ENCODE data around the gene SUPT5H. TPM values are rescaled to one million over a fixed set of nuclear protein-coding genes. Genes with fewer than 3 reads are reported as not detected.

SUPT5H gene
- total and polyA plus RNA-seq, 2 of the 8 experiments (the other 6 are each of a cell fraction or from before 2014, with no cell fraction given) = 77.8 to 111 TPM

- Histone ChIP-seq H2AK5ac (ENCODE audit: low read depth, low read length) (no peak overlapping the region), H3K14ac (ENCODE audit: insufficient read length) (no peak overlapping the region)
- no peak for TF ChIP-seq SIX5 (IDR thresholded peaks at IDR 0.05; ENCODE audit: low read depth, low read length)
- no peak for TF ChIP-seq ZNF274 (IDR thresholded peaks at IDR 0.05; ENCODE audit: borderline replicate concordance, extremely low read depth, low read length)
- TF ChIP-seq, protein P1, sequence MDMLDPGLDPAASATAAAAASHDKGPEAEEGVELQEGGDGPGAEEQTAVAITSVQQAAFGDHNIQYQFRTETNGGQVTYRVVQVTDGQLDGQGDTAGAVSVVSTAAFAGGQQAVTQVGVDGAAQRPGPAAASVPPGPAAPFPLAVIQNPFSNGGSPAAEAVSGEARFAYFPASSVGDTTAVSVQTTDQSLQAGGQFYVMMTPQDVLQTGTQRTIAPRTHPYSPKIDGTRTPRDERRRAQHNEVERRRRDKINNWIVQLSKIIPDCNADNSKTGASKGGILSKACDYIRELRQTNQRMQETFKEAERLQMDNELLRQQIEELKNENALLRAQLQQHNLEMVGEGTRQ (IDR thresholded peaks at IDR 0.05; ENCODE audit: low read length) = no peak
- TF ChIP-seq ATF2 (IDR thresholded peaks at IDR 0.05; ENCODE audit: low read length) = no peak
- no peak for TF ChIP-seq RNF2 (IDR thresholded peaks at IDR 0.05; ENCODE audit: borderline replicate concordance, low read depth, low read length, missing control alignments, poor library complexity, severe bottlenecking)
- no peak for TF ChIP-seq CBX5 (IDR thresholded peaks at IDR 0.05; ENCODE audit: low read depth, low read length)
- no peak for TF ChIP-seq CBX8 (IDR thresholded peaks at IDR 0.05; ENCODE audit: borderline replicate concordance, low read depth, low read length)
- TF ChIP-seq KDM1A (IDR thresholded peaks at IDR 0.05; ENCODE audit: borderline replicate concordance, low read length) = no peak
Observed at GRCh38 chr19:39471756-39472536, 26.6 kb downstream of the SUPT5H start.

More at GRCh38 chr19:39471756-39472536, 26.6 kb downstream of the SUPT5H start:
- H3K79me2 ChIP-seq (ENCODE audit: control insufficient read depth in 1 of 2, insufficient read depth in 2 of 2, low read length in 2 of 2) = no peaks in the 10 kb centered on the region
- H2AFZ ChIP-seq (ENCODE audit: low read length) = no peak overlapping the region
- H3K23ac ChIP-seq (ENCODE audit: insufficient read length) = no peak overlapping the region
- no peak overlapping the region for H3K9ac ChIP-seq (replicated peaks in 1 of 4; ENCODE audit: extremely low read depth in 1 of 4, low read depth in 3 of 4, low read length in 3 of 4)
- H3K27me3 ChIP-seq (replicated peaks in 1 of 4; ENCODE audit: control insufficient read depth in 3 of 4, extremely low read depth in 1 of 4, insufficient read depth in 3 of 4, low read length in 3 of 4) = no peaks in the 10 kb centered on the region
- no peak overlapping the region for H3K4ac ChIP-seq (replicated peaks; ENCODE audit: insufficient read length, low read depth, low read length)
- H2BK15ac ChIP-seq (ENCODE audit: low read length) = no peak overlapping the region
- no peak overlapping the region for H3K27ac ChIP-seq (ENCODE audit: low read depth, low read length)
- peaks cover 43 to 69% (median 64%) of the 10 kb centered on the region in 4 experiments for H3K36me3 ChIP-seq (ENCODE audit: control insufficient read depth in 2 of 4, insufficient read depth in 4 of 4, low read length in 3 of 4)
- no peaks in the 10 kb centered on the region; the same call in 1 of the 2 replicates for H3K23me2 ChIP-seq (ENCODE audit: low read depth, low read length)
- H2BK20ac ChIP-seq (ENCODE audit: low read length) = no peak overlapping the region
- no peak overlapping the region for H3K4me2 ChIP-seq (ENCODE audit: insufficient read depth in 1 of 2, low read depth in 2 of 2, low read length in 2 of 2)
- H4K5ac ChIP-seq (ENCODE audit: insufficient read length, low read depth, low read length) = no peak overlapping the region
- peaks cover 3% of the 10 kb centered on the region; the same call in 1 of the 2 replicates for H3K79me1 ChIP-seq (ENCODE audit: low read depth, low read length)
- H2BK120ac ChIP-seq (replicated peaks; ENCODE audit: low read depth, low read length) = no peak overlapping the region
- CTCF ChIA-PET (ENCODE audit: partially characterized antibody) = interaction anchor here (0.7 to 5.6 kb wide), 6 partner anchors 8 to 62 kb away, joined by 3 to 56 read pairs (median 4); partner anchors contain the start of gene TIMM50
- FAIRE-seq (no peak), DNase-seq (ENCODE audit: low read depth in 1 of 2, low spot score in 2 of 2) (no peak)
- POLR2A ChIA-PET (ENCODE audit: partially characterized antibody) = interaction anchor here (0.8 to 1.6 kb wide), 7 partner anchors 21 to 61 kb away, joined by 3 to 7 read pairs (median 4); partner anchors contain the start of genes DLL3, EID2B, RPS16 and SUPT5H
- H3K56ac ChIP-seq (replicated peaks; ENCODE audit: insufficient read length, low read depth, low read length) = no peak overlapping the region
- H3K4me3 ChIP-seq (ENCODE audit: extremely low read depth in 1 of 4, insufficient read depth in 2 of 4, low read depth in 3 of 4, low read length in 4 of 4) = no peak overlapping the region
- H2BK5ac ChIP-seq (ENCODE audit: low read depth, low read length) = no peak overlapping the region; the same call in 1 of the 2 replicates
- H4K91ac ChIP-seq (replicated peaks; ENCODE audit: insufficient read length, low read length) = no peak overlapping the region
- no peaks in the 10 kb centered on the region; a peak in 1 of 7 replicates for H3K4me1 ChIP-seq (replicated peaks in 1 of 4; ENCODE audit: control insufficient read depth in 3 of 4, insufficient read depth in 4 of 4, low read length in 3 of 4)
- peaks cover 6 to 18% of the 10 kb centered on the region in 2 experiments for H4K20me1 ChIP-seq (replicated peaks in 1 of 2; ENCODE audit: control insufficient read depth in 1 of 2, insufficient read depth in 2 of 2, low read length in 2 of 2)
- no peaks in the 10 kb centered on the region for H3K9me3 ChIP-seq (ENCODE audit: insufficient read depth in 2 of 2, low read depth in 1 of 2, low read length in 1 of 2)
- WGBS, 2 experiments (ENCODE audit: extremely low coverage in 1 of 2, insufficient coverage in 1 of 2, insufficient read length in 1 of 2, insufficient replicate concordance in 2 of 2, low coverage in 1 of 2, low lambda C conversion rate in 2 of 2, missing lambda C conversion rate in 1 of 2) = 95% methylated on average over 8 of the region's 8 CpGs; no CpG with 5 or more reads in 1 of the 2 experiments
- no peak overlapping the region for H3K18ac ChIP-seq (ENCODE audit: extremely low read depth, low read length)
- H4K8ac ChIP-seq (ENCODE audit: extremely low read depth, insufficient read depth, low read length) = no peak overlapping the region
- H2BK12ac ChIP-seq (ENCODE audit: low read depth, low read length) = no peak overlapping the region

All from H1 (cell line).